HepG2 (cell line): ENCODE measurements around the gene CBX2. TPM values are rescaled to one million over a fixed set of nuclear protein-coding genes. Genes with fewer than 3 reads are reported as not detected.

ENCODE experiments used
- AKAP8 ChIP-seq: sonication (generic); formaldehyde crosslinking; IDR thresholded peaks from 2 replicates; pipeline ENCODE4 v1.5.1; 2020; ENCODE audit warnings: mild to moderate bottlenecking, missing genetic modification reagents
- ATF3 ChIP-seq: sonication (generic); formaldehyde crosslinking; IDR thresholded peaks from 2 replicates; pipeline ENCODE4 v1.4.0; 2020; ENCODE audit warnings: missing genetic modification reagents
- ATF7 ChIP-seq, 2 experiments: fragments of 450-650 bp in 1 of 2; sonication (generic) in 1 of 2; formaldehyde crosslinking in 1 of 2; IDR thresholded peaks; 2 replicates each; pipeline versions ENCODE4 v1.4.0 to v1.6.1; 2016 to 2020; ENCODE audit warnings: antibody characterized with exemption in 1 of 2, mild to moderate bottlenecking in 1 of 2, missing genetic modification reagents in 1 of 2
- DMAP1 ChIP-seq: IDR thresholded peaks from 2 replicates; pipeline ENCODE4 v1.6.1; 2016
- IRF9 ChIP-seq: sonication (generic); formaldehyde crosslinking; IDR thresholded peaks from 2 replicates; pipeline ENCODE4 v1.8.0; 2022; ENCODE audit warnings: missing genetic modification reagents, mild to moderate bottlenecking, borderline replicate concordance
- KLF11 ChIP-seq: IDR thresholded peaks from 2 replicates; pipeline ENCODE4 v1.6.1; 2016; ENCODE audit warnings: missing compliant biosample characterization
- MXI1 ChIP-seq: IDR thresholded peaks from 3 replicates; pipeline ENCODE4 v1.6.1; 2012; ENCODE audit warnings: low read depth, low read length, inconsistent platforms, borderline replicate concordance
- NR1H2 ChIP-seq: sonication (generic); formaldehyde crosslinking; IDR thresholded peaks from 2 replicates; pipeline ENCODE4 v1.8.1; 2022; ENCODE audit warnings: low read depth, missing genetic modification reagents, borderline replicate concordance
- PATZ1 ChIP-seq: sonication (generic); formaldehyde crosslinking; IDR thresholded peaks from 2 replicates; pipeline ENCODE4 v1.4.0; 2020; ENCODE audit warnings: missing genetic modification reagents
- SKIL ChIP-seq: sonication (generic); formaldehyde crosslinking; IDR thresholded peaks from 2 replicates; pipeline ENCODE4 v1.8.0; 2022; ENCODE audit warnings: missing genetic modification reagents, mild to moderate bottlenecking, moderate library complexity, borderline replicate concordance
- SP1 ChIP-seq, 2 experiments: fragments of 450-650 bp in 1 of 2; sonication (generic) in 1 of 2; formaldehyde crosslinking in 1 of 2; IDR thresholded peaks; 2 replicates each; pipeline versions ENCODE4 v1.4.0 to v1.6.1; 2016 to 2020; ENCODE audit warnings: missing genetic modification reagents in 1 of 2
- YEATS2 ChIP-seq: sonication (generic); formaldehyde crosslinking; IDR thresholded peaks from 2 replicates; pipeline ENCODE4 v1.4.0; 2020; ENCODE audit warnings: missing genetic modification reagents, borderline replicate concordance
- ZBTB20 ChIP-seq: sonication (generic); formaldehyde crosslinking; IDR thresholded peaks from 2 replicates; pipeline ENCODE4 v1.8.1; 2023; ENCODE audit warnings: missing genetic modification reagents, low read depth, mild to moderate bottlenecking, borderline replicate concordance
- ZBTB38 ChIP-seq: sonication (generic); formaldehyde crosslinking; IDR thresholded peaks from 2 replicates; pipeline ENCODE4 v1.5.1; 2020; ENCODE audit warnings: mild to moderate bottlenecking, missing genetic modification reagents
- ZNF280D ChIP-seq: sonication (generic); formaldehyde crosslinking; IDR thresholded peaks from 2 replicates; pipeline ENCODE4 v1.5.1; 2020; ENCODE audit warnings: mild to moderate bottlenecking, missing genetic modification reagents
- ZNF543 ChIP-seq: sonication (generic); formaldehyde crosslinking; IDR thresholded peaks from 2 replicates; pipeline ENCODE4 v1.4.0; 2020; ENCODE audit warnings: mild to moderate bottlenecking, missing genetic modification reagents
- ZNF678 ChIP-seq: sonication (generic); formaldehyde crosslinking; IDR thresholded peaks from 2 replicates; pipeline ENCODE4 v1.4.0; 2020; ENCODE audit warnings: mild to moderate bottlenecking, missing genetic modification reagents
- ZNF740 ChIP-seq: sonication (generic); formaldehyde crosslinking; IDR thresholded peaks from 2 replicates; pipeline ENCODE4 v1.4.0; 2020; ENCODE audit warnings: missing genetic modification reagents
- polyA plus RNA-seq, 8 experiments: library from polyadenylated mRNA; depleted of rRNA in 3 of 8; stranded (reverse) in 7 of 8; unstranded in 1 of 8; fragments of >200 nt; fragmentation: Illumina TruSeq in 4 of 8; extraction: Trizol in 4 of 8; gene quantifications; 2 replicates each; pipeline versions ENCODE4 v1.2.1 to v1.2.3, GENCODE V29; 2011 to 2016; ENCODE audit warnings: low read depth in 4 of 8, missing spikeins in 1 of 8, mixed read lengths in 1 of 8; ENCODE audit not compliant: insufficient read depth in 1 of 8
- total RNA-seq, 5 experiments: library from RNA; depleted of rRNA; stranded (reverse); fragments of >200 nt; fragmentation: Illumina TruSeq; extraction: Trizol; gene quantifications; 2 replicates each; pipeline ENCODE4 v1.2.3, GENCODE V29; 2016; ENCODE audit warnings: low read depth in 1 of 5

Gene CBX2
- total and polyA plus RNA-seq, 2 of the 13 experiments (the other 11 are each of a cell fraction or from before 2014, with no cell fraction given) = 14.5 to 31.1 TPM

GRCh38 chr17:79730769-79731483, 47.0 kb upstream of the CBX2 start, which contains the start of gene ENPP7 (continued):
- no peak for TF ChIP-seq KLF11 (CRISPR knock-in tag)
- TF ChIP-seq SP1 (IDR thresholded peaks at IDR 0.05) = no peak
- no peak for TF ChIP-seq SP1 (CRISPR knock-in tag; IDR thresholded peaks at IDR 0.05)
- 0 out of 2 replicates have a peak, but pooled peaks have one; percentile 46 for TF ChIP-seq ZNF543 (CRISPR knock-in tag)
- TF ChIP-seq MXI1 = 0 out of 3 replicates have a peak, but pooled peaks have one; percentile 10
- peak; percentile 52; the same call in 1 of the 2 replicates for TF ChIP-seq IRF9 (CRISPR knock-in tag)
- TF ChIP-seq ZBTB38 (CRISPR knock-in tag) = peak; percentile 92
- peak; percentile 20; the same call in 1 of the 2 replicates for TF ChIP-seq YEATS2
- TF ChIP-seq SKIL (CRISPR knock-in tag) = 0 out of 2 replicates have a peak, but pooled peaks have one; percentile 18
- no peak for TF ChIP-seq ATF7 (IDR thresholded peaks at IDR 0.05)
- TF ChIP-seq ATF7 (CRISPR knock-in tag; IDR thresholded peaks at IDR 0.05) = peak; percentile 68; the same call in 1 of the 2 replicates
- peak; percentile 36; the same call in 1 of the 2 replicates for TF ChIP-seq NR1H2 (CRISPR knock-in tag)
- TF ChIP-seq ZNF280D (CRISPR knock-in tag) = 0 out of 2 replicates have a peak, but pooled peaks have one; percentile 60
- peak; percentile 45; the same call in 1 of the 2 replicates for TF ChIP-seq PATZ1 (CRISPR knock-in tag)
- TF ChIP-seq DMAP1 = peak; percentile 68
- no peak for TF ChIP-seq ZNF740 (CRISPR knock-in tag)
- 0 out of 2 replicates have a peak, but pooled peaks have one; percentile 30 for TF ChIP-seq ZBTB20 (CRISPR knock-in tag)
- peak; percentile 77 for TF ChIP-seq ATF3 (CRISPR knock-in tag)
- peak; percentile 81; the same call in 1 of the 2 replicates for TF ChIP-seq AKAP8 (CRISPR knock-in tag)
- 0 out of 2 replicates have a peak, but pooled peaks have one; percentile 15 for TF ChIP-seq ZNF678
